Stimulated activated CD4-positive, alpha-beta T cell treated with anti-CD3 and anti-CD28 coated beads, Interleukin-15, amount 100 ng/mL, for 1 hour (primary cell): ENCODE data around the gene RALGAPB.
A peak's percentile ranks its signal among the peaks of the same experiment; 100 is the strongest.
"Not testable (repeated sequence)": the region's sequence is repeated elsewhere in the genome, so short reads cannot be mapped to it uniquely, and the experiment has no call there.

Experiments used
- DNase-seq, 2 donors: peaks; one replicate each; pipeline ENCODE4 v3.0.0-alpha.2; 2020; ENCODE audit warnings: low read depth in 1 of 2, low spot score in 1 of 2

RALGAPB gene

GRCh38 chr20:38472513-38473366 is at the start of gene RALGAPB:
TSS of gene RALGAPB (plus strand) at chr20:38472843. CDS start at chr20:38488433, 15,590 bp downstream.
- peak; percentile 96 to 98 for DNase-seq

GRCh38 chr20:38423541-38423940 is 49.1 kb upstream of the RALGAPB start:
- DNase-seq = no peak

GRCh38 chr20:38424401-38424800 is 48.2 kb upstream of the RALGAPB start:
- DNase-seq = no peak

- no peak for DNase-seq
These were observed 46.4 kb upstream of the RALGAPB start for GRCh38 chr20:38426006-38426897.

GRCh38 chr20:38427655-38428023 is 45.0 kb upstream of the RALGAPB start:
- no peak for DNase-seq

- DNase-seq = no peak
These were observed 43.8 kb upstream of the RALGAPB start for GRCh38 chr20:38428800-38429199.

GRCh38 chr20:38429301-38429700 is 43.3 kb upstream of the RALGAPB start:
- no peak for DNase-seq

- no peak for DNase-seq
These were observed 41.8 kb upstream of the RALGAPB start for GRCh38 chr20:38430679-38431325.

GRCh38 chr20:38432292-38432691 is 40.4 kb upstream of the RALGAPB start:
- DNase-seq = no peak

- DNase-seq = not testable (repeated sequence)
These were observed 39.8 kb upstream of the RALGAPB start for GRCh38 chr20:38432870-38433269.

GRCh38 chr20:38433304-38433972 is 39.2 kb upstream of the RALGAPB start:
- no peak for DNase-seq

GRCh38 chr20:38434301-38434741 is 38.3 kb upstream of the RALGAPB start:
- peak in 1 of 2 donors; percentile 6 for DNase-seq

GRCh38 chr20:38434770-38435554 is 37.7 kb upstream of the RALGAPB start, which contains the start of gene SNHG17:
TSS of gene SNHG17 (minus strand) at chr20:38435328.
- peak; percentile 80 to 81 for DNase-seq

GRCh38 chr20:38435555-38435939 is 37.1 kb upstream of the RALGAPB start:
- DNase-seq = no peak

- DNase-seq = no peak
These were observed 34.8 kb upstream of the RALGAPB start for GRCh38 chr20:38437796-38438195.

- not testable (repeated sequence) for DNase-seq
These were observed 31.5 kb upstream of the RALGAPB start for GRCh38 chr20:38441110-38441509.

- DNase-seq = no peak
These were observed 30.7 kb upstream of the RALGAPB start for GRCh38 chr20:38441916-38442315.

- DNase-seq = no peak
These were observed 27.3 kb upstream of the RALGAPB start for GRCh38 chr20:38445381-38445796.

- DNase-seq = no peak
These were observed 26.7 kb upstream of the RALGAPB start for GRCh38 chr20:38445901-38446425.
